Body of pancreas (tissue), 4 donors: ENCODE data around the gene LDLRAD3.

Source experiments
- POLR2A ChIP-seq, 3 donors: fragments of 450-650 bp; IDR thresholded peaks; one replicate each; pipeline ENCODE4 v1.6.1; 2016; ENCODE audit warnings: antibody characterized with exemption in 3 of 3, mild to moderate bottlenecking in 2 of 3
- TF ChIP-seq, protein P1 (sequence below), 7 experiments: fragments of 450-650 bp in 4 of 7; fragments of 200-600 bp in 3 of 7; sonication (generic) in 3 of 7; IDR thresholded peaks; one replicate each; pipeline ENCODE4 v1.5.1; 2016 to 2019; ENCODE audit warnings: antibody characterized with exemption in 7 of 7

- TF ChIP-seq POLR2A (IDR thresholded peaks at IDR 0.05), result no peak
- TF ChIP-seq, protein P1, sequence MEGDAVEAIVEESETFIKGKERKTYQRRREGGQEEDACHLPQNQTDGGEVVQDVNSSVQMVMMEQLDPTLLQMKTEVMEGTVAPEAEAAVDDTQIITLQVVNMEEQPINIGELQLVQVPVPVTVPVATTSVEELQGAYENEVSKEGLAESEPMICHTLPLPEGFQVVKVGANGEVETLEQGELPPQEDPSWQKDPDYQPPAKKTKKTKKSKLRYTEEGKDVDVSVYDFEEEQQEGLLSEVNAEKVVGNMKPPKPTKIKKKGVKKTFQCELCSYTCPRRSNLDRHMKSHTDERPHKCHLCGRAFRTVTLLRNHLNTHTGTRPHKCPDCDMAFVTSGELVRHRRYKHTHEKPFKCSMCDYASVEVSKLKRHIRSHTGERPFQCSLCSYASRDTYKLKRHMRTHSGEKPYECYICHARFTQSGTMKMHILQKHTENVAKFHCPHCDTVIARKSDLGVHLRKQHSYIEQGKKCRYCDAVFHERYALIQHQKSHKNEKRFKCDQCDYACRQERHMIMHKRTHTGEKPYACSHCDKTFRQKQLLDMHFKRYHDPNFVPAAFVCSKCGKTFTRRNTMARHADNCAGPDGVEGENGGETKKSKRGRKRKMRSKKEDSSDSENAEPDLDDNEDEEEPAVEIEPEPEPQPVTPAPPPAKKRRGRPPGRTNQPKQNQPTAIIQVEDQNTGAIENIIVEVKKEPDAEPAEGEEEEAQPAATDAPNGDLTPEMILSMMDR (IDR thresholded peaks at IDR 0.05), result peak; percentile 20 to 55 (median 49)
These were observed 315.0 kb downstream of the LDLRAD3 start for GRCh38 chr11:36258730-36259360.
